GM18520 (cell line): Measurements from ENCODE around the gene GMIP.

ENCODE experiments used
- ATAC-seq: cut with Tn5 transposase; IDR thresholded peaks from one replicate; pipeline ENCODE4 v1.9.1; 2021; ENCODE audit not compliant: unreplicated experiment

GMIP gene

GRCh38 chr19:19579533-19580361 lies 63.7 kb downstream of the GMIP start:
- no peak for ATAC-seq
